Measurements from ENCODE around the gene F10.
"Not testable (repeated sequence)": the region's sequence is repeated elsewhere in the genome, so short reads cannot be mapped to it uniquely, and the experiment has no call there.

Gene F10

GRCh38 chr13:113155982-113156655 lies 33.5 kb downstream of the F10 start:
- no peak for DNase-seq

- DNase-seq = no peak
Observed at GRCh38 chr13:113157206-113157928, 34.8 kb downstream of the F10 start.

GRCh38 chr13:113157929-113158747 lies 35.5 kb downstream of the F10 start, which contains the start of gene PROZ:
TSS of gene PROZ (plus strand) at chr13:113158648. CDS start at chr13:113158661, 13 bp downstream.
- DNase-seq = no peak

- no peak for DNase-seq
Observed at GRCh38 chr13:113158946-113159345, 36.3 kb downstream of the F10 start.

GRCh38 chr13:113159701-113160100 lies 37.1 kb downstream of the F10 start:
- no peak for DNase-seq

GRCh38 chr13:113160983-113161382 lies 38.4 kb downstream of the F10 start:
- DNase-seq = no peak

- no peak for DNase-seq
Observed at GRCh38 chr13:113161433-113161832, 38.8 kb downstream of the F10 start.

- DNase-seq = not testable (repeated sequence)
Observed at GRCh38 chr13:113161975-113162374, 39.4 kb downstream of the F10 start.

GRCh38 chr13:113162783-113163685 lies 40.4 kb downstream of the F10 start:
- DNase-seq = no peak

- DNase-seq = no peak
Observed at GRCh38 chr13:113164492-113164891, 41.9 kb downstream of the F10 start.

- DNase-seq = no peak
Observed at GRCh38 chr13:113166266-113166665, 43.7 kb downstream of the F10 start.

- no peak for DNase-seq
Observed at GRCh38 chr13:113166681-113167080, 44.1 kb downstream of the F10 start.

- DNase-seq = no peak
Observed at GRCh38 chr13:113167155-113167554, 44.6 kb downstream of the F10 start.

- no peak for DNase-seq
Observed at GRCh38 chr13:113167575-113167974, 45.0 kb downstream of the F10 start.

GRCh38 chr13:113168211-113168610 lies 45.6 kb downstream of the F10 start:
- DNase-seq = no peak

GRCh38 chr13:113169277-113170272 lies 47.0 kb downstream of the F10 start:
- no peak for DNase-seq

- no peak for DNase-seq
Observed at GRCh38 chr13:113170511-113170910, 47.9 kb downstream of the F10 start.

GRCh38 chr13:113171250-113172125 lies 48.9 kb downstream of the F10 start:
- no peak for DNase-seq

GRCh38 chr13:113172419-113172926 lies 49.9 kb downstream of the F10 start:
- DNase-seq = no peak

GRCh38 chr13:113176280-113176679 lies 53.7 kb downstream of the F10 start:
- DNase-seq = no peak
